Adrenal gland (tissue), 12 donors: Measurements from ENCODE around the gene GCNT2. TPM values are rescaled to one million over a fixed set of nuclear protein-coding genes. Genes with fewer than 3 reads are reported as not detected.

ENCODE experiments used
- DNase-seq, 7 donors: peaks; one replicate each; pipeline ENCODE4 v3.0.0-alpha.2; 2019 to 2020
- H3K27ac ChIP-seq, 5 donors: fragments of 200-600 bp; sonication (generic) in 4 of 5; 1 replicate in 3 of 5; 2 replicates in 2 of 5; pipeline versions ENCODE4 v1.5.1 to v1.8.0; 2016 to 2020; ENCODE audit warnings: mild to moderate bottlenecking in 1 of 5
- H3K27me3 ChIP-seq: fragments of 200-600 bp; 2 replicates; pipeline ENCODE4 v1.8.0; 2021
- H3K36me3 ChIP-seq, 2 donors: fragments of 200-600 bp; replicated peaks in 1 of 2; 1 replicate in 1 of 2; 2 replicates in 1 of 2; pipeline versions ENCODE4 v1.5.1 to v1.8.0; 2018 to 2022
- H3K4me1 ChIP-seq, 2 donors: fragments of 200-600 bp; replicated peaks in 1 of 2; 1 replicate in 1 of 2; 2 replicates in 1 of 2; pipeline versions ENCODE4 v1.5.1 to v1.8.0; 2018 to 2021
- H3K4me3 ChIP-seq, 4 donors: fragments of 200-600 bp; sonication (generic) in 3 of 4; one replicate each; pipeline ENCODE4 v1.5.1; 2016 to 2018
- H3K9me3 ChIP-seq, 3 donors: fragments of 200-600 bp; sonication (generic) in 1 of 3; replicated peaks in 1 of 3; 1 replicate in 2 of 3; 2 replicates in 1 of 3; pipeline versions ENCODE4 v1.5.1 to v1.8.0; 2016 to 2021
- CTCF ChIP-seq, 6 experiments: fragments of 450-650 bp in 4 of 6; fragments of 200-600 bp in 2 of 6; sonication (generic) in 1 of 6; IDR thresholded peaks; 1 replicate in 5 of 6; 2 replicates in 1 of 6; pipeline versions ENCODE4 v1.5.1 to v1.8.0; 2016 to 2021; ENCODE audit warnings: antibody characterized with exemption in 6 of 6, mild to moderate bottlenecking in 2 of 6, moderate library complexity in 1 of 6
- POLR2A ChIP-seq, 2 donors: fragments of 450-650 bp; IDR thresholded peaks; one replicate each; pipeline ENCODE4 v1.6.1; 2017; ENCODE audit warnings: antibody characterized with exemption in 2 of 2, mild to moderate bottlenecking in 2 of 2, moderate library complexity in 1 of 2
- WGBS, 4 donors: extraction: QIAGEN DNeasy Blood & Tissue Kit in 2 of 4; methylation state at CpG; one replicate each; pipeline versions ENCODE4 v1.1.5 to v1.1.7; 2013 to 2017; 5-methylcytosine and 5-hydroxymethylcytosine counted together
- intact Hi-C, 2 donors: fragments of 100-400 bp; cut with DNase I; formaldehyde crosslinking; loops; one replicate each; pipeline versions ENCODE4 v1.14.1 to v1.15.0; 2022 to 2023
- polyA plus RNA-seq, 3 donors: library from polyadenylated mRNA; stranded (reverse); fragments of 200-250 nt in 2 of 3; fragments of 350-450 nt in 1 of 3; fragmentation: Illumina TruSeq in 1 of 3; extraction: RNeasy Lipid Tissue Mini Kit (QIAGEN cat#74804) in 1 of 3; gene quantifications; one replicate each; pipeline ENCODE4 v1.2.3, GENCODE V29; 2013 to 2014
- total RNA-seq, 9 donors: library from RNA; depleted of rRNA in 4 of 9; stranded (reverse); fragments of >200 nt in 4 of 9; fragments of 120-200 nt in 1 of 9; fragmentation: NEBNext Ultra II Directional in 1 of 9; extraction: Animal tissue kit (Norgen Biotek cat#: 25700) in 1 of 9; gene quantifications; one replicate each; pipeline versions ENCODE4 v1.1.0 to v1.2.4, GENCODE V29; 2013 to 2023
- donor health status: healthy with polysubstance abuse.
- donor health status: Bipolar disorder and iron deficiency.
- donor health status: DM: yes; HTN: yes; CAD: no.
- donor health status: DM: no; HTN: no; CAD: no.
- donor health status: DM: no; HTN: no; CAD: no.
- donor health status: DM: yes; HTN: yes; CAD: no.

GCNT2 gene
- total and polyA plus RNA-seq, 12 donors, result 0.27 to 4.0 (median 1.7) TPM

DNA sequence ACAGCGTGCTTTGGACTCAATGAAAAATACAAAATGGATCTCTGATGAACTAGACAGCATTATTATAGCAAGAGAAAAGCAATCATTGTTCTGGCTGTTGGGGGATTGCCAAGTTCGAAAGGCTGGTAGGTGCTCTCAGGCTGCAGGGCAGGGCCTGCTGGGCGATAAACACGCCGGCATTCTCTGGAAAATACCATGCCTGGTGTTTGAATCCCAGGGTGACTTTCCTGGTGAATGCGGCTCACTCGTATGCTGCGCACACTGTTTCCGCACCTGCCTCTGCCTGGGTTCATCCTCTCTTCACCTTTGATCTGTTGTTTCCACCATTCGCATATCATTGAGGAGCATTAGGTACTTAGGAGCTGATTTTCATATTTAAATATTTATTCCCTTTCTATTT is 37.4 kb downstream of the GCNT2 start:
- H3K4me1 ChIP-seq, result no peaks in the 10 kb centered on the region
- H3K9me3 ChIP-seq, result no peaks in the 10 kb centered on the region
- H3K36me3 ChIP-seq, result no peaks in the 10 kb centered on the region
- H3K27me3 ChIP-seq, result no peaks in the 10 kb centered on the region
- no peak overlapping the region for H3K4me3 ChIP-seq
- H3K27ac ChIP-seq, result no peak overlapping the region
- DNase-seq, result no peak
- WGBS, 4 donors, result 73 to 79% (median 75%) methylated on average over 10 of the region's 10 CpGs
- intact Hi-C loops, result no loop called here
- TF ChIP-seq CTCF (IDR thresholded peaks at IDR 0.05) (no peak), POLR2A (IDR thresholded peaks at IDR 0.05) (no peak)

DNA sequence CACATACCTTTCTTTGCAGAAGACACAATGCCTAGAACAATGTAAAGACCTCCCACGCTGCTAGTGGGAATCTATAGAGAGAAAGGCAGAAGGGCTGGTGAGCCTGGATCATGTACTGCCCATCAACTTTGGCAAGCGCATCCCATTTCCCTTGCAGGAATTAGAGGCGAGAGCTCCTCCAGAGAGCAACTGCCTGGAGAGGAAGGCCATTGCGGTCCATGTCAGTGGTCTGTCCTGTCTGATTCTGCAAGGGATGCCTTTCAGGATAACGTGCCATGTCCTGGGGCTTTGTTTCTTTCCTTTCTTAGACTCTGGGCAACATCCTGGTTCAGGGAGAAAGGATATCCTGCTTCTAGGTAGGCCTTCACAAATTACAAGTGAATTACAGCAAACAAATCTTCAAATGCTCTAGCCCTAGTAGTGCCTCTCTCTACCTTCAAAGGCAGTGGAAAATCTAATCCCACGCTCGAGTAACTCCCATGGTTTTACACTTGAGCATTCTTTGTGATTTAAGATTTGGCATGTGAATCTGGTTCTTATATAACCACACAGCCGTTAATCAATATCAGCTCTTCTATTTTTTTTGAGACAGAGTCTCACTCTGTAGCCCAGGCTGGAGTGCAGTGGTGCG is 38.5 kb downstream of the GCNT2 start:
- Histone ChIP-seq H3K9me3 (no peaks in the 10 kb centered on the region), H3K27ac (no peak overlapping the region), H3K4me3 (no peak overlapping the region), H3K27me3 (no peaks in the 10 kb centered on the region), H3K36me3 (no peaks in the 10 kb centered on the region), H3K4me1 (no peaks in the 10 kb centered on the region)
- TF ChIP-seq CTCF (IDR thresholded peaks at IDR 0.05) (no peak), POLR2A (IDR thresholded peaks at IDR 0.05) (no peak)
- intact Hi-C loops, result no loop called here
- WGBS, 4 donors, result 61 to 77% (median 64%) methylated on average over 8 to 9 of the region's 9 CpGs
- DNase-seq, result peak in 2 of 7 donors; percentile 5 to 54

DNA sequence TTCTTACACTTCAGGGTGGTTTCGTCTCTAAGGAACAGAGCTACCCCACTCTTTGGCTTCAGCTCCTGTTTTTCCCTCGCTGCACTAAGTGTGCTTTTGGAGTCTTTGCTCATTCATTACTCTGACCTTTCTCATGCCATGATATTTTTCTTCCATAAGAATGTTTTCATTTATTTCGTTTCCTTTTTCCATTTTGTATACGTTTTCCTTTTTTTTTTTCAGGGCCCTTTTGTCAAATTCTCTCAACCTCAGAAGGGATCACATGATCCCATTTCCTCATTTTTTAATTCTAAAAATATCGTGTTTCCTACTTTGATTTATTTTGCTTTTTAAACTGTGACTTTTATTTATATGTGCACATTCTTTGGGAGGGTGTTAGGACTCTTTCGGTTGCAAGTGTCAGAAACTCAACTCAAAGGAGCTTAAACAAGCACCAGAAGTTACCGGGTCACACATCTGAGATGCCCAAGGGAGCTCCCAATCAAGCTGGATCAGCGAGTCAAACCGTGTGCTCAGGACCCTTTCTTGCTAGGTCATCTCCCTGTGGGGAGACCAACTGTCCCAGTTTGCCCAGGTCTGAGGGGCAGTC is 40.6 kb downstream of the GCNT2 start:
- Histone ChIP-seq H3K4me3 (no peak overlapping the region), H3K27me3 (no peaks in the 10 kb centered on the region), H3K36me3 (no peaks in the 10 kb centered on the region), H3K9me3 (no peaks in the 10 kb centered on the region), H3K27ac (peak overlapping the region in 1 of 5 donors; percentile 40), H3K4me1 (no peaks in the 10 kb centered on the region)
- TF ChIP-seq POLR2A (IDR thresholded peaks at IDR 0.05) (no peak), CTCF (IDR thresholded peaks at IDR 0.05) (no peak)
- WGBS, 4 donors, result 11 to 28% (median 17%) methylated on average over 9 of the region's 9 CpGs
- intact Hi-C loops, result no loop called here
- no peak for DNase-seq

DNA sequence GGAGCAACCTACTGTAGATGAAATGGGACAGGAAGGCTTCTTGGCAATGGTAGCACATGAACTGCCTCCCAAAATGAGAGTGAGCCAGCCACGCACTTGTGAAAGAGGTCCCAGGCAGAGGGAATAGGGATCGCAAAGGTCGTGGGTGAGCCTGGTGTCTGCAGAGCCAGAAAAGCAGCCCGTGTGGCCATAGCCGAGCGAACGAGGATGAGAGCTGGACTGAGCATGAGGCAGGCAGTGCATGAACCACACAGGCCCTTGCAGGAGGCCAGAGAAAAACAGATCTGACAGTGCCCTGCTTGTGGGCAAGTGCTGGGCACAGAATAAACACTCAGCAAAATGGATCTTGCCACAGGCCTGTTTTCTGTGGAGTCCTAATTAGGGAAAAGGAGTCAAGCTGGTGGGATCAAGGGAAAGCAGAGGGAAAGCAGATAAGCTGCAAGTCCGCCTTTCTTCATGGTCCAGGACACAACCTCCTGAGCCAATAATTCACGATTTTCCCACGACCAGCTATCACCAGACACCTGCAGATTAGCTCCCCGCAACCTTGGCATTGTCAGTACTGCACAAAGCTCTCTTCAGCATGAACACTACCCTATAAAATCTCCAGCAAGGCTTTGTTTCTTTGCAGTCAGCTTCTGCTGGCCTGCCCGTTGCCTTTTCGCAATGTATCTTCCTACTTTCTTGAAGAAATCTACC is 44.0 kb downstream of the GCNT2 start:
- intact Hi-C loops, result no loop called here
- H3K4me1 ChIP-seq, result no peaks in the 10 kb centered on the region
- TF ChIP-seq POLR2A (IDR thresholded peaks at IDR 0.05), result no peak
- TF ChIP-seq CTCF (IDR thresholded peaks at IDR 0.05), result no peak

More for the DNA sequence above, 44.0 kb downstream of the GCNT2 start:
- H3K9me3 ChIP-seq, result no peaks in the 10 kb centered on the region
- no peak overlapping the region for H3K4me3 ChIP-seq
- H3K27me3 ChIP-seq, result no peaks in the 10 kb centered on the region
- H3K36me3 ChIP-seq, result no peaks in the 10 kb centered on the region
- H3K27ac ChIP-seq, result no peak overlapping the region
- no peak for DNase-seq
- 80 to 86% (median 81%) methylated on average over 13 of the region's 13 CpGs for WGBS, 4 donors
